Heart left ventricle (tissue), 16 donors: ENCODE measurements around the gene ZNF584. TPM values are rescaled to one million over a fixed set of nuclear protein-coding genes. Genes with fewer than 3 reads are reported as not detected.

Experiments
- ATAC-seq, 4 donors: fragments of 200-7000 bp; cut with Tn5 transposase; one replicate each; pipeline ENCODE4 v1.9.1; 2020 to 2022; ENCODE audit warnings: moderate library complexity in 4 of 4, mild to moderate bottlenecking in 3 of 4, moderate number of reproducible peaks in 1 of 4
- DNase-seq, 5 donors: peaks; one replicate each; pipeline ENCODE4 v3.0.0-alpha.2; 2020
- H3K27ac ChIP-seq, 12 donors: fragments of 200-600 bp; sonication (generic) in 4 of 12; one replicate each; pipeline versions ENCODE4 v1.5.0 to v1.8.0; 2016 to 2022; ENCODE audit warnings: mild to moderate bottlenecking in 2 of 12
- H3K27me3 ChIP-seq, 9 donors: fragments of 200-600 bp; sonication (generic) in 2 of 9; one replicate each; pipeline versions ENCODE4 v1.5.1 to v1.8.0; 2016 to 2022; ENCODE audit warnings: mild to moderate bottlenecking in 3 of 9
- H3K36me3 ChIP-seq, 9 donors: fragments of 200-600 bp; sonication (generic) in 2 of 9; one replicate each; pipeline versions ENCODE4 v1.5.0 to v1.8.0; 2018 to 2022; ENCODE audit warnings: mild to moderate bottlenecking in 2 of 9
- H3K4me1 ChIP-seq, 12 donors: fragments of 200-600 bp; sonication (generic) in 4 of 12; one replicate each; pipeline versions ENCODE4 v1.5.0 to v1.8.0; 2016 to 2022; ENCODE audit warnings: mild to moderate bottlenecking in 3 of 12
- H3K4me3 ChIP-seq, 12 donors: fragments of 200-600 bp; sonication (generic) in 4 of 12; one replicate each; pipeline versions ENCODE4 v1.5.0 to v1.8.0; 2017 to 2022; ENCODE audit warnings: mild to moderate bottlenecking in 9 of 12, moderate library complexity in 4 of 12
- H3K9me3 ChIP-seq, 12 donors: fragments of 200-600 bp; sonication (generic) in 4 of 12; one replicate each; pipeline versions ENCODE4 v1.5.0 to v1.8.0; 2016 to 2022; ENCODE audit warnings: mild to moderate bottlenecking in 1 of 12
- POLR2A ChIP-seq, 2 donors: fragments of 450-650 bp; IDR thresholded peaks; one replicate each; pipeline ENCODE4 v1.6.1; 2017; ENCODE audit warnings: antibody characterized with exemption in 2 of 2, mild to moderate bottlenecking in 2 of 2, moderate library complexity in 2 of 2
- WGBS, 4 donors: extraction: QIAGEN DNeasy Blood & Tissue Kit in 2 of 4; methylation state at CpG; one replicate each; pipeline versions ENCODE4 v1.1.5 to v1.1.7; 2013 to 2018; 5-methylcytosine and 5-hydroxymethylcytosine counted together
- intact Hi-C, 10 donors: fragments of 100-400 bp; cut with DNase I; formaldehyde crosslinking; loops; one replicate each; pipeline versions ENCODE4 v1.11.1 to v1.14.2; 2022
- polyA plus RNA-seq, 2 donors: library from polyadenylated mRNA; stranded (reverse); fragments of 200-250 nt; gene quantifications; one replicate each; pipeline ENCODE4 v1.2.3, GENCODE V29; 2013
- total RNA-seq, 9 donors: library from RNA; depleted of rRNA in 2 of 9; stranded (reverse); fragments of >200 nt in 2 of 9; fragmentation: NEBNext Ultra II Directional in 3 of 9; extraction: Animal tissue kit (Norgen Biotek cat#: 25700) in 3 of 9; gene quantifications; one replicate each; pipeline versions ENCODE4 v1.1.0 to v1.2.4, GENCODE V29; 2016 to 2023
- TF ChIP-seq, protein P1 (sequence below), 12 donors: fragments of 200-600 bp; sonication (generic) in 4 of 12; IDR thresholded peaks; one replicate each; pipeline versions ENCODE4 v1.5.0 to v1.8.0; 2018 to 2022; ENCODE audit warnings: antibody characterized with exemption in 12 of 12, mild to moderate bottlenecking in 5 of 12
- donor health status: ischemic (EF 13 %, LVEDD 7.1; RV severe dilation, severe dysfunction).
- donor health status: healthy with polysubstance abuse.
- donor health status: DM: no; HTN: yes; CAD: no.
- donor health status: DM: no; HTN: no; CAD: no.
- donor health status: ischemic (EF 25% LVEDD 6.9; RV normal size, moderate dysfunction).
- donor health status: ischemic (EF 25% LVEDD 5.7; RV mildly dilated, moderate dysfunction).
- donor health status: healthy.
- donor health status: DM: yes; HTN: yes; CAD: no.
- donor health status: ischemic (EF 35%, LVEDD 5.7; RV mildly dilated, moderate dysfunction).
- donor health status: nonischemic (EF 11% LVEDD 7.7; RV severe dilation, severe dysfunction).
- donor health status: DM: yes; HTN: yes; CAD: no.
- donor health status: PGD.
- donor health status: ischemic (EF 29% LVEDD 5.4; RV normal size, mild dysfunction).
- donor health status: nonischemic (EF 23%, LVEDD 6.1; RV moderate dilation, normal function).

Gene ZNF584
- total and polyA plus RNA-seq, 11 donors, result 6.1 to 31.4 (median 16.9) TPM

DNA sequence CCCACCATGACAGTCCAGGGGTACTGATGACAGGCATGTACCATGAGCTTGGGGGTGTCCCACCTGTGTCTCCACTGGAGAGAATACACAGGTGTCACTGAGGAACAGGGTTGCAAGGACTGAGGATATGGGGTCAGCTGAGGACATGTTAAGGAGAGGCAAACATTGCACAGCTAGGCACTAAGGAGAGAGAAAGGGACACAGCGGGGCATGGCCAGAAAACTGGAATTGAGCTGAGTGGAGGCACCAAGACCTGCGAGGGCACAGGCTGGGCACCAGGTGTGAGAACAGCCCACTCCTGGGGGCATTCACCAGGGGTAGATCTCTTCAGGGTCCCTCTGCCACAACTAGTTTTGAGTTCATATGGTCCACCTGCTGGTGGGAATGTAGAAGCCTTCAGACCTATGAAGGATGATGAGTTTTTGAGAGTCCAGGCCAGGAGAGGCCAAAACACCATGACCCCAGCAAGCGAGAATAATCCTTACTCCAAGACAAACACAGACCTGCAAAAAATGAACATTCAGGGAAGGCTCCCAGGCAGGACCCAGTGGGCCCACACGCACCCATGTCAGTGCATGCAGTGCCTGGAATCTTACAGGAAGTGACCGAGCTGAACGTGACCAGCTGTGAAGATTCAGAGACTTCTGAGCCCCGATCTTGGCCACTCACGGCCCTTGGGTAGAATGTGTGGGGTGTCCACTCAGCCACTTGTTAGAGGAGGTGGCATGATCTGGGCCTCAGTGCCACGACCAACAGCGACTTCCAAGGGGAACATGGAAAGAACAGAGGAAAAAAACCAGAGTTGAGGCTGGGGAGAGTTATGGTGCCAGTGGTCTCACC lies 1.4 kb upstream of the ZNF584 start:
- no peaks in the 10 kb centered on the region for H3K27me3 ChIP-seq
- peaks cover 0 to 28% (median 23%) of the 10 kb centered on the region in 12 donors for H3K4me1 ChIP-seq
- peaks cover 0 to 8% (median 0%) of the 10 kb centered on the region in 9 donors for H3K36me3 ChIP-seq
- intact Hi-C loops, result no loop called here
- no peaks in the 10 kb centered on the region for H3K9me3 ChIP-seq
- WGBS, 4 donors, result 66 to 84% (median 72%) methylated on average over 10 of the region's 10 CpGs
- peak overlapping the region in 10 of 12 donors; percentile 65 to 99 (median 88) for H3K4me3 ChIP-seq
- ATAC-seq, result no peak
- DNase-seq, result no peak
- peak overlapping the region in 9 of 12 donors; percentile 89 to 97 (median 93) for H3K27ac ChIP-seq
- TF ChIP-seq, protein P1, sequence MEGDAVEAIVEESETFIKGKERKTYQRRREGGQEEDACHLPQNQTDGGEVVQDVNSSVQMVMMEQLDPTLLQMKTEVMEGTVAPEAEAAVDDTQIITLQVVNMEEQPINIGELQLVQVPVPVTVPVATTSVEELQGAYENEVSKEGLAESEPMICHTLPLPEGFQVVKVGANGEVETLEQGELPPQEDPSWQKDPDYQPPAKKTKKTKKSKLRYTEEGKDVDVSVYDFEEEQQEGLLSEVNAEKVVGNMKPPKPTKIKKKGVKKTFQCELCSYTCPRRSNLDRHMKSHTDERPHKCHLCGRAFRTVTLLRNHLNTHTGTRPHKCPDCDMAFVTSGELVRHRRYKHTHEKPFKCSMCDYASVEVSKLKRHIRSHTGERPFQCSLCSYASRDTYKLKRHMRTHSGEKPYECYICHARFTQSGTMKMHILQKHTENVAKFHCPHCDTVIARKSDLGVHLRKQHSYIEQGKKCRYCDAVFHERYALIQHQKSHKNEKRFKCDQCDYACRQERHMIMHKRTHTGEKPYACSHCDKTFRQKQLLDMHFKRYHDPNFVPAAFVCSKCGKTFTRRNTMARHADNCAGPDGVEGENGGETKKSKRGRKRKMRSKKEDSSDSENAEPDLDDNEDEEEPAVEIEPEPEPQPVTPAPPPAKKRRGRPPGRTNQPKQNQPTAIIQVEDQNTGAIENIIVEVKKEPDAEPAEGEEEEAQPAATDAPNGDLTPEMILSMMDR (IDR thresholded peaks at IDR 0.05), result peak in 6 of 12 donors; percentile 11 to 28 (median 18)
- TF ChIP-seq POLR2A (IDR thresholded peaks at IDR 0.05), result no peak

DNA sequence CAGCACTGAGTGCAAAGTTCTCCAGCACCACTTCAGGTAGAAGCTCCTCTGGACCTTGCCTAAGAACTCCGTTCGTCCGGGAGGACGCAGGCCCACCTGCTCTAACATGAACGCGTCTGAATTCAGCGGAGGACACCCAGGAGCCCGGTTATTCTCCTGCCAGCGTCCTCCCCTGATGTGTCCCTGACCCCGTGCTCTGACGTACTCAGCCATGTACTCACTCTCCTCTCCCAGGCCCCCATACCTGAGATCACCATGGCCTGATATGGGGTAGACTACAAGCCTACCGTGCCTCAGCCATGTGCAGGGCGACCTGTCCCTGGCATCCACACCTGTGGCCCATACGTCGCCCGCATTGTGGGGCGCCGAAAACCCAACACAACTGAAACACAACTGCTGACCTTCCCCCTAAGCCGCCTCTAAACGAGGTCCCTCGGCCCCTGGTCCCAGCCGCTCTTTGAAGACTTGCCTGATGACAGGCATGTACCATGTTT lies 744 bp upstream of the ZNF584 start:
- WGBS, 4 donors, result 11 to 24% (median 15%) methylated on average over 16 to 22 of the region's 22 CpGs

DNA sequence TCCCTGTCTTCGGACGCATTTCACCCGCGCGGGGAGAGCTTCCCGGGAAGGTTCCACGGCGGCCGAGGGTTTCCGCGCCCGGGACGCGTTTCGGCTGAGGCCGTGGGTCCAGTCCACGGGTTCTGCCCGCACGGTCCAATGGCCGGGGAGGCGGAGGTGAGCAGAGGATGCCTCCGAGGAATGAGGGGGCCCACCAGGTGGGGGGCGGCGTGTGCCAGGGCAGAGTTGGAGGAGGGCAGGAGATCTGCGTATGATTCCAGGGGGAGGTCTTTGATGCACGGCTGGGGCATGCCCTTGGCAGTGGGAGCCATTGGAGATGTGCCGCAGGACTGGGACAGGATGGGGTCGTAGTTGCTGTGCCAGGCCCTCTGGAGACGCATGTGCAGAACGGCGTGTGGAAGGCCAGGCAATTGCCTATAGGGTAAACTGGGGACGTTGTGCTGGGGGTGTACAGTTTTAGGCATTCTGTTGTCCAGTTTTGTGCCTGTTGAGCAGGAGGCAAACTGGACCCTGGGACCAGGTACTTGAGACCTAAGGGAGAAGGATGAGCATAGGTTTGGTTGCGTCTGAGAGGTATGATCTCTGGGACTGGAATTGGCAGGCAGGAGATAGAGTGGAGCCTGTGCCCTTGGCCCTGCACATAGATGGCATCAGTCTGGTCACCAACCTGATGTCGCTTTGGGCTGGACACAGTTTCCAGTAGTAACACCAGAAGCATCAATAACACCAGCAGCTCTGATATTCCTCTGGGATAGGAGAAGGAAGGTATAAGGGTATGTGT lies 751 bp downstream of the ZNF584 start:
- peak in 1 of 5 donors; percentile 51 for DNase-seq
- Histone ChIP-seq H3K4me1 (peaks cover 0 to 26% (median 22%) of the 10 kb centered on the region in 12 donors), H3K4me3 (peak overlapping the region; percentile 61 to 99 (median 88)), H3K9me3 (no peaks in the 10 kb centered on the region), H3K27ac (peak overlapping the region; percentile 84 to 97 (median 92)), H3K27me3 (no peaks in the 10 kb centered on the region), H3K36me3 (peaks cover 0 to 8% (median 0%) of the 10 kb centered on the region in 9 donors)
- ATAC-seq, result peak in 3 of 4 donors; percentile 38 to 51 (median 40)
- 3 to 8% (median 5%) methylated on average over 13 to 34 of the region's 34 CpGs for WGBS, 4 donors
- TF ChIP-seq POLR2A (IDR thresholded peaks at IDR 0.05), result no peak
- TF ChIP-seq, protein P1 (IDR thresholded peaks at IDR 0.05), result no peak
- intact Hi-C loops, result loop anchor here in 1 of 10 donors (2.0 kb wide), 1 partner anchor 30 kb away; no protein-coding TSS in a partner anchor

More for the DNA sequence above, 744 bp upstream of the ZNF584 start:
- no peaks in the 10 kb centered on the region for H3K27me3 ChIP-seq
- H3K36me3 ChIP-seq, result peaks cover 0 to 8% (median 0%) of the 10 kb centered on the region in 9 donors
- peaks cover 0 to 26% (median 22%) of the 10 kb centered on the region in 12 donors for H3K4me1 ChIP-seq
- TF ChIP-seq POLR2A (IDR thresholded peaks at IDR 0.05), result no peak
- TF ChIP-seq, protein P1 (IDR thresholded peaks at IDR 0.05), result no peak
- H3K9me3 ChIP-seq, result no peaks in the 10 kb centered on the region
- intact Hi-C loops, result loop anchor here in 1 of 10 donors (2.0 kb wide), 1 partner anchor 31 kb away; no protein-coding TSS in a partner anchor
- peak in 3 of 4 donors; percentile 8 to 24 (median 19) for ATAC-seq
- DNase-seq, result no peak
- H3K4me3 ChIP-seq, result peak overlapping the region; percentile 61 to 99 (median 88)
- H3K27ac ChIP-seq, result peak overlapping the region; percentile 79 to 97 (median 92)
